Fibroblast of lung (primary cell): ENCODE measurements around the gene CEP41.

Experiments
- CTCF ChIP-seq, 2 donors: IDR thresholded peaks in 1 of 2; conservative IDR thresholded peaks in 1 of 2; 1 replicate in 1 of 2; 2 replicates in 1 of 2; pipeline ENCODE4 v1.5.1; 2011 to 2012; ENCODE audit warnings: low read length in 2 of 2, control low read depth in 1 of 2, inconsistent platforms in 1 of 2, low read depth in 1 of 2, mild to moderate bottlenecking in 1 of 2
- EZH2 ChIP-seq: IDR thresholded peaks from 2 replicates; pipeline ENCODE4 v1.5.1; 2012; ENCODE audit warnings: low read length, control low read depth, mild to moderate bottlenecking; ENCODE audit errors: missing control alignments

- TF ChIP-seq CTCF (conservative IDR thresholded peaks at IDR 0.05 in 1 of 2, IDR thresholded peaks at IDR 0.05 in 1 of 2; ENCODE audit: low read depth in 1 of 2, low read length in 2 of 2) (no peak), EZH2 (no peak)
Measured at GRCh38 chr7:130405003-130405402, 35.8 kb downstream of the CEP41 start.
